Measurements from ENCODE around the gene CNTFR.

Gene CNTFR

DNA sequence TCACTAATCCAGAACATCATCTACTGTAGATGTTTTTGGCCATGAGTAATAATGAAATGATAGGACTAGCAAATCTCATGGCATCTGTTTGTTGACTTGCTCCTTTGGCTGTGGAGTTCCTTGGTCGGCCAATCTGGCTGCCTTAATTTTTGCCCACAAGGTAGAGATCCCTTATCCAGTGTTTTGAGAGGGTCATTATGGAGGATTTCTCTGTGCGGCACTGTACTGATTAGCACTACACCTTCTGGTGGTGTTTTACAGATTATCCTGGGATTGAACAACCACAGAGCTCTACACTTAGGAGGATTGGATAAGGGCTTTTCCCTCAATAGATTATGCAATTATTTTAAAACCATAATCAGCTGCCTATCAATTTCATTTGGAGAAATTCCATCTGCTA, 63.5 kb downstream of the CNTFR start:
- no peaks in the 10 kb centered on the region for H3K27me3 ChIP-seq (ENCODE audit: control insufficient read depth, insufficient read depth, low read length)
- TF ChIP-seq, protein P1, sequence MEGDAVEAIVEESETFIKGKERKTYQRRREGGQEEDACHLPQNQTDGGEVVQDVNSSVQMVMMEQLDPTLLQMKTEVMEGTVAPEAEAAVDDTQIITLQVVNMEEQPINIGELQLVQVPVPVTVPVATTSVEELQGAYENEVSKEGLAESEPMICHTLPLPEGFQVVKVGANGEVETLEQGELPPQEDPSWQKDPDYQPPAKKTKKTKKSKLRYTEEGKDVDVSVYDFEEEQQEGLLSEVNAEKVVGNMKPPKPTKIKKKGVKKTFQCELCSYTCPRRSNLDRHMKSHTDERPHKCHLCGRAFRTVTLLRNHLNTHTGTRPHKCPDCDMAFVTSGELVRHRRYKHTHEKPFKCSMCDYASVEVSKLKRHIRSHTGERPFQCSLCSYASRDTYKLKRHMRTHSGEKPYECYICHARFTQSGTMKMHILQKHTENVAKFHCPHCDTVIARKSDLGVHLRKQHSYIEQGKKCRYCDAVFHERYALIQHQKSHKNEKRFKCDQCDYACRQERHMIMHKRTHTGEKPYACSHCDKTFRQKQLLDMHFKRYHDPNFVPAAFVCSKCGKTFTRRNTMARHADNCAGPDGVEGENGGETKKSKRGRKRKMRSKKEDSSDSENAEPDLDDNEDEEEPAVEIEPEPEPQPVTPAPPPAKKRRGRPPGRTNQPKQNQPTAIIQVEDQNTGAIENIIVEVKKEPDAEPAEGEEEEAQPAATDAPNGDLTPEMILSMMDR (IDR thresholded peaks at IDR 0.05), result no peak
- no peak overlapping the region for H3K9ac ChIP-seq
- H3K4me3 ChIP-seq (ENCODE audit: low read depth, low read length), result no peak overlapping the region
- H3K27ac ChIP-seq, result no peak overlapping the region
- H3K36me3 ChIP-seq (ENCODE audit: control insufficient read depth, insufficient read depth, low read length), result no peaks in the 10 kb centered on the region
- H3K4me1 ChIP-seq, result peaks cover 5% of the 10 kb centered on the region
- no peaks in the 10 kb centered on the region for H3K79me2 ChIP-seq
- no peak overlapping the region for H3K4me2 ChIP-seq (ENCODE audit: low read length)
- no peak overlapping the region for H2AFZ ChIP-seq
- no peaks in the 10 kb centered on the region for H3K9me3 ChIP-seq (ENCODE audit: control insufficient read depth, low read length)

DNA sequence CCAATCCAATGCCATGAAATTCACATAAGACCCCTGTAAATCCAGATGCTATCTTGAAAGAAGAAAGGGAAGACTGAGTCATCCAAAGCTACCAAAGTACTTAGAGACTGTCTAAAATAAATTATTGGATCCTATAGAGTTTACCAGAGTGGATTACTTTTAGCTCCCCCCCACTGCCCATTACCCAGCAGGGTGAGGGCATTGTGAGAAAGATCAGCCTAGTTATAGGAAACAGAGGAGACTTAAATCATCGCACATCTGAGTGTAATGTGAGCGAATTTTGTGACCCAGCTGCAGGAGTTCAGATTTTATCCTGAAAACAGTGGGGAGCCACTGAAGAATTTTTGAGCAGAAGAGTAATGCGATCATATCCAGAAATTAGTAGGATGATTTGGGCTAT, 65.2 kb downstream of the CNTFR start:
- H3K4me3 ChIP-seq (ENCODE audit: low read depth, low read length), result no peak overlapping the region
- H3K4me2 ChIP-seq (ENCODE audit: low read length), result no peak overlapping the region
- no peak overlapping the region for H2AFZ ChIP-seq
- no peaks in the 10 kb centered on the region for H3K79me2 ChIP-seq
- H3K9me3 ChIP-seq (ENCODE audit: control insufficient read depth, low read length), result no peaks in the 10 kb centered on the region
- TF ChIP-seq, protein P1 (IDR thresholded peaks at IDR 0.05), result no peak
- H3K36me3 ChIP-seq (ENCODE audit: control insufficient read depth, insufficient read depth, low read length), result no peaks in the 10 kb centered on the region
- no peak overlapping the region for H3K27ac ChIP-seq
- no peaks in the 10 kb centered on the region for H3K27me3 ChIP-seq (ENCODE audit: control insufficient read depth, insufficient read depth, low read length)
- H3K4me1 ChIP-seq, result peaks cover 5% of the 10 kb centered on the region
- no peak overlapping the region for H3K9ac ChIP-seq

GRCh38 chr9:34522971-34523797, 66.3 kb downstream of the CNTFR start, which contains the start of gene ENHO:
ENHO (minus strand) TSS chr9:34522990; CDS start chr9:34521695, 1,295 bp downstream.
- H3K4me3 ChIP-seq (ENCODE audit: low read depth, low read length), result peak within 1 kb of the TSS; percentile 57
- H3K27me3 ChIP-seq (ENCODE audit: control insufficient read depth, insufficient read depth, low read length), result no peaks in the 10 kb centered on the region
- no peak within 1 kb of the TSS for H3K9ac ChIP-seq
- peaks cover 5% of the 10 kb centered on the region for H3K4me1 ChIP-seq
- H3K4me2 ChIP-seq (ENCODE audit: low read length), result peak within 1 kb of the TSS; percentile 82
- H3K9me3 ChIP-seq (ENCODE audit: control insufficient read depth, low read length), result no peaks in the 10 kb centered on the region
- H3K36me3 ChIP-seq (ENCODE audit: control insufficient read depth, insufficient read depth, low read length), result no peaks in the 10 kb centered on the region
- no peak within 1 kb of the TSS for H3K27ac ChIP-seq
- peak within 1 kb of the TSS; percentile 89 for H2AFZ ChIP-seq
- TF ChIP-seq, protein P1 (IDR thresholded peaks at IDR 0.05), result no peak
- H3K79me2 ChIP-seq, result no peaks in the 10 kb centered on the region

DNA sequence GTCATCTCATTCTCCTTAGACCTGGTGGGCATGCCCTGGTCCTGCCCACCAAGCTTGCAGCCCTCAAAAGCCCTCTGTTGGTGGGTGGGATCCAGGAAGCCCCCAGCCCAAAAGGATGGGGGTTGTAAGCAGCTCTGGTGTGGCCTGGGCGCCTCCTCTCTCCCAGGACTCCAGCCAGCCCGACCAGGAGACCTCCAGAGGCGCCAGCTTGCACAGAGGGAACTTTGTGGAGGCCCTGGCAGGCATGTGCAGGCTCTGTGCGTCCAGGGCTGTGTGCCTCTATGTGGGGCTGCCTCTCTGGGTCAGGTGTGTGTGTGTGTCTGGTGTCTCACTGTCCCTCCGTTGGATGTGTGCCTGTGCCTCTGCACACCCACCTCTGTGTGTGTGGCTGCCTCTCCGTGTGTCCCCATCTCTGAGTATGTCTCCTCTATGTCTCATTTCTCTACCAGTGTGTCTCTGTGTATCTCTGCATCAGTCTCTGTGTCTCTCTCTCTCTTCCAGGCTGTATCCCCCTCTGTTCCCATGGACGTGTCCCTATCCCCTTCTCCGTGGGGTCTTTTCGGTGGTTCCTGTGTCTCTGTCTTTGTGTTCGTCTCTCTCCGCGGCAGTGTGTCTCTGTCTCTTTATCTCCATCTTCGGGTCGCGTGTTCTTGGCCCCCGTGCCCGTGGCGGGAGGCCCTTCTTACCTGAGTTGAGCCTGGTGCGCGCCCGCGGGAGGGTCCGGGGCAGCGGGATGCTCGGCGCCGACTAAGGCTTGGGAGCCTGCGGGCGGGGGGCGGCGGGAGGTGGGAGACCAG, 67.2 kb downstream of the CNTFR start:
- peak overlapping the region; percentile 53 for H3K4me3 ChIP-seq (ENCODE audit: low read depth, low read length)
- no peak overlapping the region for H3K27ac ChIP-seq
- no peak overlapping the region for H3K9ac ChIP-seq

More for the DNA sequence above, 67.2 kb downstream of the CNTFR start:
- Histone ChIP-seq H3K36me3 (ENCODE audit: control insufficient read depth, insufficient read depth, low read length) (no peaks in the 10 kb centered on the region), H3K4me2 (ENCODE audit: low read length) (peak overlapping the region; percentile 66), H3K79me2 (no peaks in the 10 kb centered on the region), H3K9me3 (ENCODE audit: control insufficient read depth, low read length) (no peaks in the 10 kb centered on the region), H3K27me3 (ENCODE audit: control insufficient read depth, insufficient read depth, low read length) (no peaks in the 10 kb centered on the region), H2AFZ (peak overlapping the region; percentile 89), H3K4me1 (peaks cover 5% of the 10 kb centered on the region)
- TF ChIP-seq, protein P1 (IDR thresholded peaks at IDR 0.05), result no peak

All from parathyroid adenoma (tissue), 2 donors.